Kidney epithelial cell (primary cell): ENCODE results near the gene OR6B2. TPM values are rescaled to one million over a fixed set of nuclear protein-coding genes. Genes with fewer than 3 reads are reported as not detected.

Experiments used
- DNase-seq: peaks from one replicate; pipeline ENCODE4 v3.0.0-alpha.2; 2010; ENCODE audit warnings: low read depth
- H3K27me3 ChIP-seq: 2 replicates; pipeline ENCODE4 v1.6.0; 2011; ENCODE audit warnings: low read length; ENCODE audit not compliant: control insufficient read depth, insufficient read depth
- H3K36me3 ChIP-seq: 2 replicates; pipeline ENCODE4 v1.5.1; 2011; ENCODE audit warnings: low read length; ENCODE audit not compliant: control insufficient read depth, insufficient read depth
- H3K4me3 ChIP-seq: 2 replicates; pipeline ENCODE4 v1.5.1; 2011; ENCODE audit warnings: low read depth, mild to moderate bottlenecking, control low read depth, low read length
- total RNA-seq: library from RNA; depleted of rRNA; stranded (reverse); fragments of >200 nt; gene quantifications from 2 replicates; pipeline ENCODE4 v1.2.3, GENCODE V29; 2015
- TF ChIP-seq, protein P1 (sequence below): IDR thresholded peaks from 2 replicates; pipeline ENCODE4 v1.5.1; 2011; ENCODE audit warnings: mild to moderate bottlenecking, moderate library complexity, low read length, control low read depth, inconsistent platforms; ENCODE audit not compliant: insufficient read depth, poor library complexity, severe bottlenecking

OR6B2 gene
- total RNA-seq, 1 donor from 2014 or later, result not detected

DNA sequence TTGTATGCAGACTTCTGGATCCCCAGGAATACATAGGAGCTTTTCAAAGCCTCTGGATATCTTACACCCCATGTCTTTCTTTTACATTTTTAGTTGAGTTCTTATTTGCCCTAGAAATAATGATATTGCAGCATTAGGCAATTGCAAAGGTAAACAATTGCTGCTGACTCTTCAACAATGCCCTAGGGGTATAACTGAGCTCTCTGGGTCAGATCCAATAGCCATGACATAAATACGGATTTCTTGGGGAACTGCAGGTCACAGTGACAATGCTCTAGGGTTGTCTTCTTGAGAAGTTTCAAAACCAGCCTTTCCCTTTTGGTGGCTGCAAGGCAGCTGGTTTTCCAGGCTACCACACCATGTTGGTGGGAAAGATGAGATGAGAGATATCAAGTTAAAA is 39.6 kb upstream of the OR6B2 start:
- DNase-seq, result no peak
- TF ChIP-seq, protein P1, sequence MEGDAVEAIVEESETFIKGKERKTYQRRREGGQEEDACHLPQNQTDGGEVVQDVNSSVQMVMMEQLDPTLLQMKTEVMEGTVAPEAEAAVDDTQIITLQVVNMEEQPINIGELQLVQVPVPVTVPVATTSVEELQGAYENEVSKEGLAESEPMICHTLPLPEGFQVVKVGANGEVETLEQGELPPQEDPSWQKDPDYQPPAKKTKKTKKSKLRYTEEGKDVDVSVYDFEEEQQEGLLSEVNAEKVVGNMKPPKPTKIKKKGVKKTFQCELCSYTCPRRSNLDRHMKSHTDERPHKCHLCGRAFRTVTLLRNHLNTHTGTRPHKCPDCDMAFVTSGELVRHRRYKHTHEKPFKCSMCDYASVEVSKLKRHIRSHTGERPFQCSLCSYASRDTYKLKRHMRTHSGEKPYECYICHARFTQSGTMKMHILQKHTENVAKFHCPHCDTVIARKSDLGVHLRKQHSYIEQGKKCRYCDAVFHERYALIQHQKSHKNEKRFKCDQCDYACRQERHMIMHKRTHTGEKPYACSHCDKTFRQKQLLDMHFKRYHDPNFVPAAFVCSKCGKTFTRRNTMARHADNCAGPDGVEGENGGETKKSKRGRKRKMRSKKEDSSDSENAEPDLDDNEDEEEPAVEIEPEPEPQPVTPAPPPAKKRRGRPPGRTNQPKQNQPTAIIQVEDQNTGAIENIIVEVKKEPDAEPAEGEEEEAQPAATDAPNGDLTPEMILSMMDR, result no peak
- no peaks in the 10 kb centered on the region for H3K27me3 ChIP-seq

DNA sequence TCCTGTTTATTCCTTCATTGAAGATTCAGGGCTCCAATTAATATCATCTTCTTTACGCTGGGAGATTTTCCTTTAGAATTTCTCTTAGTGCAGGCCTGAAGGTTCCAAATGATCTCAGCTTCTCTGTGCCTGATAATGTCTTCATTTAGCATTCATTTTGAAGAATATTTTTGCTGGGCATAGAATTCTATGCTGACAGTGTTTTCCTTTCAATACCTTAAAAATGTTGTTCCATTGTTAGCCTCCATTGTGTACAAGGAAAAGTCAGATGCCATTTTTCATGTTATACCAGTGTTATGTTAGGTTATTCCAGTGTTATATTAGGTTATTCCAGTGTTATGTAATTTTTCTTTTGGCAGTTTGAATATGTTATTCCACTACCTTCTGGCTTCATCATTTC is 38.0 kb upstream of the OR6B2 start:
- no peak overlapping the region for H3K4me3 ChIP-seq
- H3K36me3 ChIP-seq, result no peaks in the 10 kb centered on the region
- H3K27me3 ChIP-seq, result peaks cover 3% of the 10 kb centered on the region
- no peak for DNase-seq
- TF ChIP-seq, protein P1, result no peak

More for the DNA sequence above, 39.6 kb upstream of the OR6B2 start:
- H3K4me3 ChIP-seq, result no peak overlapping the region
- H3K36me3 ChIP-seq, result no peaks in the 10 kb centered on the region

DNA sequence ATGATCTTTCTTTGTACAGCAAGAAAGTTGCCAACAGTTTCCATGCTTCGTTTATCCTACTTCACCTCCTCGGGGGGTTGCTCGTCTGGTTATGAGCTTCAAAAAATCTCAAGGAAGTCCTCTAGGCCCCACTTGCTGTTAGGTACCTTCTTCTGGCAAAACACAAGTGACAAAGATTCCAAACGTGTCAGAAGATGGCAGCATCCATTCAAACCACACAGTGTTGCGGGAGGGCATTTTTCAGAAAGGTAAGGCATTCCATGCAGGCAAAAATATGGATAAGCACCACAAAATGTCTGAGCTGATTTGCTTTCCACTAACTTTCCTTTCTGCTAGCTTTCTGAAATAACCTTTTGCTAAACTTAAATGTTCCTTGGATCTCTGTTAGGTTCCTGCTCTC is 36.3 kb upstream of the OR6B2 start:
- H3K27me3 ChIP-seq, result peaks cover 3% of the 10 kb centered on the region
- DNase-seq, result no peak
- no peaks in the 10 kb centered on the region for H3K36me3 ChIP-seq
- no peak overlapping the region for H3K4me3 ChIP-seq
- TF ChIP-seq, protein P1, result no peak

DNA sequence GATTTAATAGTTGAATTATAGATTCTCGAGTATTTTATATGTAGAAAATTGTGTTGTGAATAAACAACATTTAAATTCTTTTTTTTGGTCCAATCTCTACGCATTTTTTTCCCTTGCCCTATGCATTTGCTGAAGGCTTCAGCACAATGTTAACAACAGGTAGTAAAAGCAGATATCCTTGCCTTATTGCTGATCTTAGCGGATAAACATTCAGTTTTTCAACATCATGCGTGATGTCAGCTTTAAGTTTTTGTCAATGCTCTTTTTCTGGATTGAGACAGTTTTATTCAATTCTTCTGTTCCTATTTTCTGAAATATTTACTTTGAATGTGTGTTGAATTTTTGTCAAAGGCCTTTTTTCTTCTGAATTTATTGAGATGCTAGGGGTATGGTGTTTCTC is 34.7 kb upstream of the OR6B2 start:
- no peaks in the 10 kb centered on the region for H3K36me3 ChIP-seq
- TF ChIP-seq, protein P1, result no peak
- H3K27me3 ChIP-seq, result peaks cover 3% of the 10 kb centered on the region
- DNase-seq, result no peak
- H3K4me3 ChIP-seq, result no peak overlapping the region

DNA sequence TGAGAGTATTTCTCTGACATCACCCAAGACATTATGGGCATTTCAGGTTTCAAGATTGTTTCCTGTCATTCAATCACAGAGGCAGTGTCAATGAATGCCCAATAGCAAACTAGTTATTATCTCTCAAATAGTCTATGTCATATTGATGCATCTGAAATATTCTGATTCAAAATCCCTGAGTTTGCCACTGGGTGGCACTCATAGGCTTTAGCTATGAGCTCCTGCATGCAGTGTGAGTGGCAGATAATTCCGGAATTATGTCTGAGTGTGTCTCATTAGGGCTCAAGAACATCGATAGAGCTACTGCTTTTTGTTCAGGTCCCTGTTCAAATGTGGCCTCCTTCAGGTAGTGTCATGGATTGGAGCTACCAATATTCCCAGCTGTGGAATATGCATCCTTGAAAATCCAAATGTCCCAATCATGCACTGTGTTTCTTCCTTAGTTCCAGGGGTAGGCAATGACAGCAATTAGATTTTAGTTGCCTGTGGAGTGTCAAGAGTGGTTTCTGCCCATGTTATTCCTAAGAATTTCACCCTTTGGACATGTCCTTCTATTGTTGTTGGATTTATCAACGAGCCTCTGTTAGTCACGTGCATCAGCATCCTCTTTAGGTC is 30.9 kb upstream of the OR6B2 start:
- no peaks in the 10 kb centered on the region for H3K36me3 ChIP-seq
- peak; percentile 16 for DNase-seq
- peaks cover 13% of the 10 kb centered on the region for H3K27me3 ChIP-seq
- TF ChIP-seq, protein P1, result peak; percentile 55
- H3K4me3 ChIP-seq, result no peak overlapping the region

DNA sequence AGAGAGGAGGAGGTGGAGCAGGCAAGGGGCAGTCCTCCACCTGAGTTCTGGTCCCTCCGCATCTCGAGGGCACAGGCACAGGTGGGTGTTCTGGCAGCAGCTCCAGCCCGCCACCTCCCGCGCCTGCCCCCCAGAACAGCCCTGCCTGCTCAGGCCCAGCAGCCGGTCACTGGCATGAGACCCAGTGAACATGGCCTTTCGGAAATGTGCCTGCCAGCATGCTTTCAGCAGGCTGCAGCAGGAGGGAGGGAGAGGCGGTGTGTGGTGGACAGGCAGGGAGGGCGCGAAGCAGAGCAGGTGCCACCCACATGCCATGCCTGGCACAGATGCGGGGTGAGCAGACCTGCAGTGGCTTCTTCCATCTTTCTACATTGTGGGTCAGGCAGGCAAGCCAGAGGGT is 26.4 kb upstream of the OR6B2 start:
- no peak for DNase-seq
- Histone ChIP-seq H3K4me3 (no peak overlapping the region), H3K27me3 (peaks cover 30% of the 10 kb centered on the region), H3K36me3 (no peaks in the 10 kb centered on the region)
- TF ChIP-seq, protein P1, result no peak
